AG09319 (cell line): ENCODE data around the gene GPR4.
"Not testable (repeated sequence)": the region's sequence is repeated elsewhere in the genome, so short reads cannot be mapped to it uniquely, and the experiment has no call there.

Experiments
- DNase-seq: peaks from one replicate; pipeline ENCODE4 v3.0.0-alpha.2; 2010; ENCODE audit warnings: low read depth; ENCODE audit errors: extremely low read depth
- CTCF ChIP-seq: IDR thresholded peaks from 2 replicates; pipeline ENCODE4 v1.5.1; 2011; ENCODE audit warnings: low read depth, mild to moderate bottlenecking, inconsistent platforms, low read length, moderate library complexity

The GPR4 gene

GRCh38 chr19:45616704-45617017, 14.6 kb upstream of the GPR4 start:
- no peak for DNase-seq

GRCh38 chr19:45615795-45616703, 14.0 kb upstream of the GPR4 start:
- no peak for TF ChIP-seq CTCF
- DNase-seq = no peak

More at GRCh38 chr19:45616704-45617017, 14.6 kb upstream of the GPR4 start:
- TF ChIP-seq CTCF = no peak

GRCh38 chr19:45615056-45615455, 13.0 kb upstream of the GPR4 start:
- DNase-seq = not testable (repeated sequence)

- no peak for TF ChIP-seq CTCF
- peak; percentile 60 for DNase-seq
Observed at GRCh38 chr19:45613926-45614725, 12.1 kb upstream of the GPR4 start.

GRCh38 chr19:45608948-45609347, 6.9 kb upstream of the GPR4 start:
- no peak for TF ChIP-seq CTCF
- DNase-seq = no peak

- peak; percentile 93 for TF ChIP-seq CTCF
- peak; percentile 32 for DNase-seq
Observed at GRCh38 chr19:45607071-45608029, 5.3 kb upstream of the GPR4 start.

GRCh38 chr19:45601115-45601514, 897 bp downstream of the GPR4 start:
- no peak for TF ChIP-seq CTCF
- DNase-seq = no peak
